Kidney glomerular epithelial cell (primary cell): ENCODE results near the gene CNNM4.
"Not testable (repeated sequence)": the region's sequence is repeated elsewhere in the genome, so short reads cannot be mapped to it uniquely, and the experiment has no call there.

ENCODE experiments used
- DNase-seq: peaks from one replicate; lab custom pipeline; 2025; lab: John Stamatoyannopoulos, UW

The CNNM4 gene

DNA sequence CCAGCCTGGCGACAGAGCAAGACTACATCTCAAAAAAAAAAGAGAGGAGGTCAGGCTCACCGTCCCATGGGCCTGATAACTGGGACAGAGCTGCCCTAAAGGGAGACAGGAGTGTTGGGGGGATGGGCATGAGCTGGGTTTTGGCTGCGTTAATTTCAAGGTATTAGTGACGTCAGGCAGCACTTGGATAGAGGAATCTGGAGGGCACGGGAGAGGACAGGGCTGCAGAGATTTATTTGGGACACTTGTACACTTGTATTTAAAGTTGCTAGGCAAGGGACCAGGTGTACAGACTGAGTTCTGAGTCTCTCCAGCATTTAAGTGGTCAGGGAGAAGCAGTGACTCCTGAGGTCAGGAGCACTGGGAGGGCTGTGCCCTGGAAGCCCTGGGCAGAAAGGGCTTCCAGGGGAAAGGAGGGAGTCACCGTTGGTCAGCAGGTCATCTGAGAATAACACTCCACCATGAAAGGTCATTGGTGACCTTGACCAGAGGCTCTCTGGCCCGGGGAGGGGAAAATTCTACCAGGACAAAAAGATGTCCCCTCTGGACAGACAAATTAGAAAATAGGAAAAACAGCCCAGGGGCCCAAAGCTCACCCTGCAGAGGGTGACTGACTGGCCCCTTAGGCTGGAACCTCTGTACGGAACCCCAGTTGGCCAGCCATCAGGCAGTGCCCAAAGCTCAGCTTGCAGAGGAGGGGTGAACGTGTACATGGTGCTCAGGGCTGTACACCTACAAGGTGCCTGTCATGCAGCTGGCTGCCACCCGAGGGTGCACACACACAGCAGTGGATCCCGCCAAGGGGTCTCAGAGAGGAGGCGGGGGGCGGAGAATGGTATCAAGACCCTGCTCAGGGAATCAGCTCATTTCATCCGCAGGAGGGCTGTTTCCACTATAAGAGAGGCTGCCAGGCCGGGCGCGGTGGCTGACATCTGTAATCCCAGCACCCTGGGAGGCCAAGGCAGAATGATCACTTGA, 32.4 kb downstream of the CNNM4 start:
- DNase-seq = no peak

GRCh38 chr2:96795076-96795475, 34.4 kb downstream of the CNNM4 start:
- DNase-seq = no peak

- not testable (repeated sequence) for DNase-seq
Observed at GRCh38 chr2:96796497-96796896, 35.8 kb downstream of the CNNM4 start.

- no peak for DNase-seq
Observed at GRCh38 chr2:96797066-96797625, 36.4 kb downstream of the CNNM4 start.

DNA sequence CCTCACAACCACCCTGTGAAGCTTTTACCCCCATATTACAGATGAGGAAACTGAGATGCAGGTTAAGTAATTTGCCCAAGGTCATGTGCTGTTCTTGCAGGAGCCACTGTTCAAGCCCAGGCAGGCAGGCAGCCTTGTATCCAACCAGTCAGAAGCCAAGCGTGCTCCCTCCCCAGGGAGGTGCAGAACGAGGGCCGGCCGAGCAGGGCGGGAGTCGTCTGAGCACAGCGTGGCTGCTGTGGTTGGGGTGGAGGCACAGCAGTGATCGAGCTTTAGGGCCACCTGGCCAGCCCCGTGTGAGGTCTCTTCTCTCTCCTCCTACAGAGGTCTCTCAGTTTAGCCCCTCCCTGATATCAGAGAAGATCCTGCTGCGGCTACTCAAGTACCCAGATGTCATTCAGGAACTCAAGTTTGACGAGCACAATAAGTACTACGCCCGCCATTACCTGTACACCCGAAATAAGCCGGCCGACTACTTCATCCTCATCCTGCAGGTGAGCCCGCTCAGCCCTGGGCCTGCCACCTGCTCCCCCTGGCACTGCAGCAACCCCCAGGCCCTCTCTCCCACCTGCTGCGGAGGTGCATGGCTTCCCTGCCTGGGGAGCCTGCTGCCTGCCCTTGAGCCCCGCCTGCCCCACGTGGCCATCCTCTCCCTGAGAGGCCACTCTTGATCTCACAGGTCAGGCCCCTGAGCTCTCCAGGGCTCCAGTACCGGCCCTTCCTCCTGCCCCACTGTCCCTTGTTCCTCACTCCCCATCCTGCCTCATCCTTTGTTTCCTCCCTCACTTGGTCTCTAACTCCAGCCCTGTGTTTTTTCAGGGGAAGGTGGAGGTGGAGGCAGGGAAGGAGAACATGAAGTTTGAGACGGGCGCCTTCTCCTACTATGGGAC, 38.3 kb downstream of the CNNM4 start:
- DNase-seq = no peak

DNA sequence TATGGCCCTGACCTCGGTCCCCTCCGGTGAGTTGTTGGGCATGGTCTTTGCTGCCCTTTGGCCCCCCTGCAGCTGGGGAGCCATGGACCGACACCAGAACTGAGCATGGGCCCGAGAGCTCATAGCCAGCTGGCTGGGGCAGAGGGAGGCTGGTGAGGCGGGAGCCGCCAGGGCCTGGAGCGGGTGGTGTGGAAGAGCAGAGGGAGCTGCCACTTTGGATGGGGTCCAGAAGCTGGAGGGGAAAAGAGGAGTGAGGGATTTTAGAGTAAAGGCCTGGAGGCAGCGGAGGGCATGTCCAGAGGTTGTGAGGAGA, 38.9 kb downstream of the CNNM4 start:
- no peak for DNase-seq

DNA sequence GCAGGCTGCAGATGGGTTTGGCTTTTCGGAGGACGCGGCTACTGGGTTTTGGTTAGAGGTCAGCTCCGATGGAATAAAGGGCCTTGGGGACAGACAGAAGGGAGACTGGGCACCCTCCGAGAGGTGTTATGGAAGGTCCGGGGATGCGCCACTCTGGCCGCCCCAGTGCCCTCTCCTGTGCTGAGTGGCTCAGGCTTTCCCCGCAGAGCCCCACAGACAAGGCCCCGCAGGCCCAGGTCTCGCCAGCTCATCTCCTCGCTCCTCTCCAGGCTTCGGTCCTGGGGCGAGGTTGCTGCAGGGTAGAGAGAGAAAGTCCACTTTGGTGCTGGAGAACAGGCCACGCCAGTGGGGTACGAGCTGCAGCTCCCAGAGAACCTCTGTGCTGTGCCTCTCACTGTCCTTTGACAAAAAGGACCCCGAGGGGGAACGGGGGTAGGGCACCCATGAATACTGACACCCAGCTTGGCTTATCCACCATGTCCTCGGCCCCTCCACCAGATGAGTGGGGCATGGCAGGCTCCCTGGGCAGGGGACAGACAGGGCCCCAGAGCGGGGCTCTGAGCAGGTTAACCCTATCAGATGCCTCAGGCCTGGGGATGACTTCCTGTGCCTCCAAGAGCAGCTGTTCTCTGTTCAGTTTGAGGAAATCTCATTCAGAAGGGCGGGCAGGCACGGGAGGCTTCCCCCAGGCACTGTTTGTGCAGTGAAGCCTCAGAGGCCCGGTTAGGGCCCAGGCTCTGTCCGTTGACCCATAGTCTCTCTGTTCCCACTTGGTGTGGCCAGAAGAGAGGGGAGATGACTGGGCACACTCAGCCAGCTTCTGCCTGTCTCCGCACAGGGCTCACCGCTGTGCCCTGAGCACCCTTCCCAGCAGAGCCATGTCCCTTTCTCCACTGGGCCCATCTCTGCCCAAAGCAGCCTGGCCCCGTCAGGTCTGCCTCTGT, 39.6 kb downstream of the CNNM4 start:
- no peak for DNase-seq

DNA sequence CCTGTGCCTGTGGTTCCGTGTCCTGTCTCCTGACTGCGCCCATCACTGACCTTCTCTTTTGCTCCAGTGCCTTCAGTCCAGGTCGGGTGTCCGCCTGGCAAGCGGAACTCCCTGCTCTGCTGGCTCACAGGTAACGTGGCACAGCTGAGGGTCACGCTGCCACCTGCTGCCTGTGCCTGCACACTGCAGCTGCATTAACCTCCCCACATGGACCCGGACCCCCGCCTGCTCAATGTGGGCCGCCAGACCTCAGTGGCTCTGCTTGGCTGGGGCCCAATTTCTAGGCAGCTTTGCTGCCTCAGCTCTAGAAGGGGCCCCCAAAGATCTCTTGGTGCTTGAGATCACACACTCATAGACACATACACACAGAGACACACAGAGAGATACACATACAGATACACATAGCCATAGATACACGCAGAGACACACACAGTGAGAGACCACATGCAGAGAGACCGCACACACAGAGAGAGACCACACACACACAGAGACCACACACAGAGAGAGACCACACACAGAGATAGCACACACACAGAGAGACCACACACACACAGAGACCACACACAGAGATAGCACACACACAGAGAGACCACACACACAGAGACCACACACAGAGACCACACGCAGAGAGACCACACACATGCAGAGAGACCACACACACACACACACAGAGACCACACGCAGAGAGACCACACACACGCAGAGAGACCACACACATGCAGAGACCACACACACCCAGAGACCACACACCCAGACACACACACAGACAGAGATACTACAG, 40.5 kb downstream of the CNNM4 start:
- DNase-seq = peak; percentile 37

GRCh38 chr2:96801786-96802595, 41.3 kb downstream of the CNNM4 start:
- DNase-seq = peak; percentile 5

DNA sequence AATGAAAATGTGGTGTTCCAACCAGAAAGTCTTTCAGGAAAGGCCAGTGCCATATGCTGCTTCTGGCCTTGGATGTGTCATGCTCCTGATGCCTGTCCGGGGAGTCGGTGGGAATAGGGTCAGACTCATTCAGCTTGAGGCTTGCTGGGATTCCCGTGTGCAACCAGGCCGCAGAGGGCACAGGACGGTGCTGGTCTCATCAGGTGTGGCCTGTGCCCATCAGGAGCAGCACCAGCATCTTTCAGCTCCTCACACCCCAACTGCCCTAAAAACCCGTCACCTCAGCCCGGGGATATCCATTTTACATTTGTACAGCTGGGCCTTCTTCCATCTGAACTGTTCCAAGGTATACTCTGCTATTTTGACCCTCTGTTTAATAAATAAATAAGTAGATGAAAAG, 42.0 kb downstream of the CNNM4 start:
- no peak for DNase-seq

DNA sequence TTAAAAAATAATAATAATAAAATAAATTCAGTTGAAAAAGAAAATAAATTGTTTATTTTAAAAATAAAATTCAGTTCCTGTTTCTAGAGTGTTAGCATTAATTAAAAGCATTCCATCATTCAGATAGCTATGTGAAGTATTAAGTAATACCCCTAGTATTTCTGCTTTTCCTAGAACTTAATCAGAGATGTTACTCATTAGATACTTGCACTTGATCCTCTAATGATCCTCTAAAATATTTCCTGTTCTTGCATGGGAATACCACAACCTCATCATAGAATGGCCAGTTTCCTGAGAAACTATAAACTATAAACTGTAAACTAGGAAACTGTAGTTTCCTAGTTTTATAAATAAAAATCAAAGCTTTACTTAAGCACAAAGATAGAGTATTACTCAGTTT, 44.3 kb downstream of the CNNM4 start:
- DNase-seq = no peak

- not testable (repeated sequence) for DNase-seq
Observed at GRCh38 chr2:96805946-96806345, 45.2 kb downstream of the CNNM4 start.

- peak; percentile 35 for DNase-seq
Observed at GRCh38 chr2:96806468-96807126, 45.9 kb downstream of the CNNM4 start.

DNA sequence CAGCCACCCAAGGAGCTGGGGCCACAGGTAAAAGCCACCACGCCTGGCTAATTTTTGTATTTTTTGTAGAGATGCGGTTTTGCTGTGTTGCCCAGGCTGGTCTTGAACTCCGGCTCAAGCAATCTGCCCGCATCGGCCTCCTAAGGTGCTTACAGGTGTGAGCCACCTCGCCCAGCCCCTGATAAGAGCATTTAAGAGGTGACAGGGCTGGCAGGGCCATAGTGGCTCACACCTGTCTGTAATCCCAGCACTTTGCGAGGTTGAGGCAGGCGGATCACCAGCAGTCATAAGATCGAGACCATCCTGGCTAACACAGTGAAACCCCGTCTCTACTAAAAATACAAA, 46.4 kb downstream of the CNNM4 start:
- DNase-seq = no peak

DNA sequence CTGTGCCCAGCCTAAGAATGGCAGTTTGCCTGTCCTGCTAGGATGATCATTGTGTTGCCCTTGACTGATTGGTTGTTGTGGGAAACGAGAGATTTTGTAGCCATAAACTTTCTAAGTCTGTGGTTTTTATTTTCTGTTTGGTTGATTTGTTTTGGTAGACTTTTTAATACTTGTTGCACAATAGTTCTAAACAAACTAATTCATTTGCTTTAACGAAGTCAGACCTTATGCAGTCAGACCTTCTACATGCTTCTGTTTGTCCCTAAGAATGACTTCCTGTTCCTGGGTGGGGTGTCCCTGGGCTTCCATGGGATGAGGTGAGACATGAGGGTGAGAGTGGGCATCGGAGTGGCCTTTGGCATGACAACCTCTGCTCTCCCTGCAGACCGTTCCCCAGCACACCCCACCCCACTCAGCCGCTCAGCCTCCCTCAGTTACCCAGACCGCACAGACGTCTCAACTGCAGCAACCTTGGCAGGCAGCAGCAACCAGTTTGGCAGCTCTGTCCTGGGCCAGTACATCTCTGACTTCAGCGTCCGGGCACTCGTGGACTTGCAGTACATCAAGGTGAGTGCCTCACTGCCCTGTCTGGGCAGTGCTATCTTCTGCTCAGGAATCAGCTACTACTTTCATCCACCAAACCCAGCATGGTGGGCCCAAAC, 47.6 kb downstream of the CNNM4 start:
- no peak for DNase-seq

GRCh38 chr2:96809216-96809882, 48.6 kb downstream of the CNNM4 start:
- DNase-seq = no peak

DNA sequence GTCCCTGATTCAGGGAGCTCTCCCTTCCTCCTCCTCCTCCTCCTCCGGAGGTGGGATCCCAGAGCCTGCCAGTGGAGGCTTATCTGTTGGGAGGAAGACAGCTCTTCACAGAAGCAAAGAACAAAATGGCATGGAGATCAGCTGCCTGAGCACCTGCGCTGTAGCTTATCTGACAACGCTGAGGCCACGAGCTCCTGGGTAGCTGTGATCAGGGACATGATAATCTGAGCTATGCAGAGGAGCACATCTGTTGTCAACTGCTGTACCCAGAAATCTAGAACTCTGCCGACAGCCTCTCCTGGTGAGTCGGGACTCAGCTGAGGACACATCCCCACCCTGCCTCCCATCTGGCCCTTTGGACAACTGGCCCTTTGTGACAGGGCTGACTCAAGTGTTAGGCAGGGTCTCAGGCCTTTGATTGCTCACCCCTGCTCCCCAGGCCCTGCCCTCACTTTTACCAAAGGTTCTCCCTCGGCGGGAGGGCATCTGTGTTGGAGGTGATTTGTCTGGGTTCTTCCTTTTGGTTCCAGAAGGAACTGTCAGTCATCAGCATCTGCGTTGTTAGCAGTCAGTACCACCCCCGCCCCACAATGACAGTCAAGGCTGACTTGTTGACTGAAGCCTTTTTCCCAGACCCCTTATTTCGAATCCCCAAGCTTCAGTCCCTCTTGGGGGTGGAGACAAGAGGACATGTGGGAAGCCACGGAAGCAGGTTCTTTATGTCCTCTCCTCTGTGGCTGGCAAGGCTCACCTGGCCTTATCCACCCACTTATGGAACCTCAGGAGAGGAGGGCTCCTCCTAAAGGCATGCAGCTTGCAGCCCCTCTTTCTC, 49.5 kb downstream of the CNNM4 start:
- DNase-seq = no peak
